Measurements from ENCODE around the gene CLEC3A. TPM values are rescaled to one million over a fixed set of nuclear protein-coding genes. Genes with fewer than 3 reads are reported as not detected.

CLEC3A gene
- total RNA-seq, 4 donors from 2014 or later = not detected

GRCh38 chr16:78034530-78034929 lies 12.2 kb downstream of the CLEC3A start:
- no peak for TF ChIP-seq CTCF (IDR thresholded peaks at IDR 0.05; ENCODE audit: low read depth)

DNA sequence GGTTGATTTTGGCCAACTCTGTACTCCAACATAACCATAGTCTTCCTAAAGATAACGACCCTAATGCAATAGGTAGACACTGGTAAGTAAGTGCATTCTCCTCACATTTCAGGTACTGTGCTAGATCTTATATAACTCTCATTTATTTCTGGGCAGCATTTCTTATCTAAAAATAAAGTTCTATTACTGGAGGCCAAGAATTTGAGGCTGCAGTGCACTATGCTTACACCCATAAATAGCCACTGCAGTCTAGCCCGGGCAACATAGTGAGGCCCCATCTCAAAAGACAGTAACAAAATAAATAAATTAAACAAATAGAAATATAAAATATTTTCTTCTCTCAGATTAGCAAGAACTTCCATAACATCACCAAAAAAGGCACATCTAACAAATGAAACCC lies 12.7 kb downstream of the CLEC3A start:
- TF ChIP-seq CTCF (IDR thresholded peaks at IDR 0.05; ENCODE audit: low read depth) = no peak

- TF ChIP-seq CTCF (IDR thresholded peaks at IDR 0.05; ENCODE audit: low read depth) = no peak
Observed at GRCh38 chr16:78040396-78040795, 18.0 kb downstream of the CLEC3A start.

- TF ChIP-seq CTCF (IDR thresholded peaks at IDR 0.05; ENCODE audit: low read depth) = no peak
Observed at GRCh38 chr16:78045865-78046581, 23.7 kb downstream of the CLEC3A start.

GRCh38 chr16:78048319-78048718 lies 26.0 kb downstream of the CLEC3A start:
- TF ChIP-seq CTCF (IDR thresholded peaks at IDR 0.05; ENCODE audit: low read depth) = no peak

GRCh38 chr16:78050734-78051400 lies 28.5 kb downstream of the CLEC3A start:
- no peak for TF ChIP-seq CTCF (IDR thresholded peaks at IDR 0.05; ENCODE audit: low read depth)

- no peak for TF ChIP-seq CTCF (IDR thresholded peaks at IDR 0.05; ENCODE audit: low read depth)
Observed at GRCh38 chr16:78057803-78058564, 35.6 kb downstream of the CLEC3A start.
